Right lobe of liver (tissue), 4 donors: Measurements from ENCODE around the gene DLK2.

Experiments
- CTCF ChIP-seq, 4 donors: fragments of 200-600 bp in 3 of 4; fragments of 450-650 bp in 1 of 4; IDR thresholded peaks; one replicate each; pipeline versions ENCODE4 v1.5.1 to v1.8.0; 2016 to 2022; ENCODE audit warnings: antibody characterized with exemption in 4 of 4, mild to moderate bottlenecking in 2 of 4
- POLR2A ChIP-seq: fragments of 450-650 bp; IDR thresholded peaks from one replicate; pipeline ENCODE4 v1.6.1; 2017; ENCODE audit warnings: antibody characterized with exemption, mild to moderate bottlenecking
- donor health status: DM: no; HTN: no; CAD: no.
- donor health status: DM: no; HTN: no; CAD: no.
- donor health status: DM: no; HTN: yes; CAD: no.

- TF ChIP-seq CTCF (IDR thresholded peaks at IDR 0.05) (no peak), POLR2A (no peak)
Measured at GRCh38 chr6:43481591-43482236, 26.4 kb upstream of the DLK2 start.
